GM18519 (cell line): ENCODE results near the gene MOGAT2.
"Not testable (repeated sequence)": the region's sequence is repeated elsewhere in the genome, so short reads cannot be mapped to it uniquely, and the experiment has no call there.

Experiments used
- ATAC-seq: cut with Tn5 transposase; IDR thresholded peaks from one replicate; pipeline ENCODE4 v1.9.1; 2021; ENCODE audit warnings: mild to moderate bottlenecking, moderate library complexity; ENCODE audit not compliant: unreplicated experiment, low FRiP score

The MOGAT2 gene

DNA sequence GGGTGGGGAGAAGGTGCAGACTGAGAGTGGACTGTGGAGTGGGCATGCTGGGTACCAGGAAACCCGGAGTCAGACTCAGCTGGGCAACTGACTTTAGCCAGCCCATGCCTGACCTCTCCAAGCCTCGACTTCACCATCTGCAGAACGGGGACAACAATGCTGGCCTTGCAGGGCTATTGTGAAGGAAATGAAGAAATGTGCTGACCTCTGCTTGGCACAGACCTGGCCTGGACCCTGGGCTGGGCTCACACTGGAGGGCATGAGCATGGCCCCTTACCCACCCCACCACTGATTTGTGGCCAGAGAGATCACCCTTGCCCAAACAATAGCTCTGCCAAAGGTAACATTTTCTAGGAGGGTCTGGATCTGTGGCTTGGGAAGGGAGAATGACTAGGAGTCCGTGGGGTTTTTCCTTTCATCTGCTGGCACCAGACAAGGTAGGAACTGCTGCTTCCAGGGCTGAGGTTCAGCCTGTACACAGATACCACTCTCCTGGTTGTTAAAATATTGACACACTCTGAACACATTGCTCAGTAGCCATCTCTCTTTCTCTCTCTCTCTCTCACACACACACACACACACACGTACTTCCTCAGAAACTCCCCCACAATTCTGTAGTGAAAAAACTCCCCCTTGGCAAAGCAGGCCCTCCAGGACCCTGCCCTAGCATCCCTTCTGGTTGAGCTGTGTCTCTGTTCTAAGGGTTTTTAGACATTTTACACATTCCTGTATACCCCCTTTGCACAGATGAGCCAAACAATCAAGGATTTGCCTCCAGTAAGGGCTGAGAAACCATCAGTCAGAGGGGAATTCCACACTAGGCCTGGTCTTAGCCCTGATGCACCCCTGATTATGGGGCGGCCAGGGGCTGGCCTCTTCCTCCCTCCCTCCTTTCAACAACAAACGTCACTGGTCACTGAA, 1.0 kb downstream of the MOGAT2 start:
- ATAC-seq: no peak

DNA sequence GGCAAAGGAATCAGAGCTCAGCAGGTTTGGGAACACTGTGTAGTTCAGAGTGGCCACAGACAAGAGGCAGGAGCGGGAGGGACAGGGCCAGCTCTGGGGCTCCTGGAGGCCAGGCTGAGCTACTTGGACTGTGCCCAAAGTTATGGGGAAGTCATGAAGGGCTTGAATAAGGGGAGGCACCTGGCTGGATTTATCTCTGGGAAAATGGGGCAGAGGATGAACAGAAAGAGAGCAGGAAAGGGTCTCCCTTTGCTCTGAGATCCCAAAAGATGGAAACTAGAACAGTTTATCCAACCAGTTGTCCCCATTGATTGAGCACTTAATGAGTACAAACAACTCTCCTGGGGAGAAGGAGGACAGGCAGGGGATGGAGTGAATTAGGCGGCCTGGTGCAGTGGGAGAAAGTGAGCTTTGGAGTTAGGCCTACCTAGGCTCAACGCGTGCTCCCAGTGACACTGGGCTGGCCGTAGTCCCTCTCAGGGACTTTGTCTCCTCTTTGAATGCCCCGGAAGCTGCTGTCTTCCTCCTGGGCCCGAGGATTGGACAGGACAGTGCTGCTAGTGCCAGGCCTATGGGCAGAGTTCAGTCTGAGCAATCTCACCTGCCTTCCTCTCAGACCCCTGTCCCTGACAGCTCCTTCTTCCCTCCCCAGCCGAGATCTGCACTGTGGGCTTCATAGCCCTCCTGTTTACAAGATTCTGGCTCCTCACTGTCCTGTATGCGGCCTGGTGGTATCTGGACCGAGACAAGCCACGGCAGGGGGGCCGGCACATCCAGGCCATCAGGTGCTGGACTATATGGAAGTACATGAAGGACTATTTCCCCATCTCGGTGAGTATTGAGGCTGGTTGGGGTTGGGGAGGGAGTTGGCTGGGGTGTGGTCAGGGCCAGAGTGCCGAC, 2.0 kb downstream of the MOGAT2 start:
- ATAC-seq: no peak

DNA sequence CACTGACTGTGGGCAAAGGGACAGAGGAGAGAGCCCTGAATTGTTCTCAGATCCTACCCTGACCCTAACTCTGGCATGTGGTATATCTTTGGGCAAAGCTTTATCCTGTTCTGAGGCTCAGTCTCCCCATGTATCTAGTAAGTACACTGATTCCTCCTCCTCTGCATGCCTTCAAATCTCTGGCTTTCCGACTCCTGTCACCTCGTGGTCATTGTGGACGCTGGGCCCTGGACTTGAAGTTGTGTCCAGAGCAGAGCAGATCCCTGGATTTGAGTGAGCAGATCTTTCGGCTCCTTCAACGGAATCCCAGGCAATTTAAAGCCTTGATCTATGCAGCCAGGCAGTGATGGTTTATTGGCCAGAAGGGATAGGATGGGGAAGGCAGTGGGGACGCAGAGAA, 3.0 kb downstream of the MOGAT2 start:
- no peak for ATAC-seq

DNA sequence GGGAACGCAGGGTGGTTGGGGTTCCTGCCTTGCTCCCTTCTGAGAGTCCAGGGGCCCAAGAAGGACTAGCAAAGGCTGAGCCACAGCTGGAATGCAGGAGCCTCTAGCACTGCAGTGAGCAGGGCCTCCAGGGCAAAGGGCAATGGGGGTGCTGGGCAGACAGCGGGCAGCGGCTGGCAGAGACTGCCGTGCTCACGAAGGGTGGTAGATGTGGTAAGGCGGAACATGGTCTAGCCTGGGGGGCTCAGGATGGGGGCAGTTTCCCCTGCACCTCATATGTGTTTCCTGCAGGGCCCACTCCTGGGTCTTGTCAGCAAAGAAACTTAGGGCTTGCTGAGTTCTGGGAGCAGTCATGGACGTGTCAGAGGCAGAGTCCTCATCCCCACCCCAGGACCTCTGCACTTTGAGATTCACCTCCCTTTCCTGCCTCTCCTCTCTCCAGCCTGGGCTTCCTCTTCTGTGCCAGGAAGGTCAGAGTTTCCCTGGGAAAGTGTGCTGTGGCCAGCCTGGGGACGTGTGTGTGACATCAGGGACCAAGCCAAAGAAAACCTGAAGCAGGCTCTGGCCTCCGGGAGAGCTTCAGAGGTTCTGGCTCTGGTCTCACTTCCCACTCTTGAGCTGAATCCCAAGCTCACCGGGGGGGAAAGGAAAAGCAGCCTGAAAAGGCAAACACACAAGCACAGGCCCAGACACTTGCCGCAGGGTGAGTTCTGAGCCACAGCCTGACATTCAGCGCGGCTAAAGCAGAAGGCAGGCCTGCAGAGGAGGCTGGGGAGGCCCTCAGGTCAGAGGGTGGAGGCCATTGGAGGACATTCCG, 4.4 kb downstream of the MOGAT2 start:
- no peak for ATAC-seq

DNA sequence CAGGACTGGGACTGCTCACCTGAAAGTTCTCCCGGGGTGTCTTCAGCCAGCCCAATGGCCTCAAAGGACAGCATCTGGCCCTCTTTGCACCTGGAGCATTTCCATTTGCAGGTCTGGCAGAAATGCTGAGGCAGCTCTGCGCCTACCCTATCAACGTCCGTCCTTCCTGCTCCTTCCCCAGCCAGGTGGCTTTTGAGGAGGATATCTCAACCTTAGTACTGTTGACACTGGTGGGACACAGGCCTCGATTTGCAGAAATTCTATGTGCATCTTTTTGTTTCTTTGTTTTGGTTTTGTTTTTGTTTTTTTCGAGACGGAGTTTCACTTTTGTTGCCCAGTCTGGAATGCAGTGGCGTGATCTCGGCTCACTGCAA, 5.0 kb downstream of the MOGAT2 start:
- ATAC-seq: no peak

DNA sequence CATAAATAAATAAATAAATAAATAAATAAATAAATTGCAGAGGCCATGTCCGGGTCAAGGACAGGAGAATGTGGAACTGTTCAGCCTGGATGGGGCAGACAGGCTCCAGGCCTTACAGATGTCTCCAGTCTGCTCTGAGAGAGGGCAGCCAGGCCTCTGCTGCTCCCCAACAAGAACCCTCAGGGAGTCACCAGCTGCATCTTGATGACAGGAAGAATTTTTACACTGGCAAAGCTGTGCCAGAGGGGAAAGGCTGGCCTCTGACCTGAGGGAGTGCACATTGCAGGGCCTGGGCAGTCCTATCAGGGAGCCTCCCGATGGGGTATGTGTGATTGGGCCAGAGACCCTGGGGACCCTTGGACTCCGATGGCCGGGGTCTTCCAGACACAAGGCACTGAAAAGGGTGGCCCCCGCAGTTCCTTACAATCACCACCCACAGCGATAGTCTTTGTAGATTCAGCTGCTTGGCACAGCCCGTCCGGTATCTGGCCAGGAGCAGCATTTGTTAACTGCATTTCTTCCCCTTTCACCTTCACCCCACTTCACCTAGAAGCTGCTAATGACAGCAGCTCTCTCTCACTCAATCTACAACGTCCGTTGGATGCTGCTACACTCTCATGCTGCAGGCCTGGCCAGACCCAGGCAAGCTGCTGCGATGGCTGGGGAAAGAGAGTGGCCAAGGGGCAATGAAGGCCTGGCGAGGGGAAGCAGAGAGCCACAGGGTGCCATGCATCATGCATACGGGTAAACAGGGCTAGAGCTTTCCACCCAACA, 8.1 kb downstream of the MOGAT2 start:
- no peak for ATAC-seq

DNA sequence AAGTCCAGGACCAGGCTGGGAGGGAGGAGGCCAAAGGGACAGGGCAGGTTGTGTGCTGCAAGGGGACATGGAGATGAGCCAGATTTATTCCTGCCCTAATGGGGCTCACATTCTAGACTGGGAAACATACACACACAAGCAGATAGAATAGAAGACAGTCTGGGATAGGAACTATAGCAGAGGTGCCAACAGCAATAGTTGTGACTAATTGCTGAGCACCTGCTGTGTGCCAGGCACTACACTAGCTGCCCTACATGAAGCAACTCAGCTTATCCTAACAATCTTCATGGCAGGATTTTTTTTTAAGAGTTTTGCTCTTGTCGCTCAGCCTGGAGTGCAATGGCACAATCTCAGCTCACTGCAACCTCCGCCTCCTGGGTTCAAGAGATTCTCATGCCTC, 11.4 kb downstream of the MOGAT2 start:
- ATAC-seq: no peak

DNA sequence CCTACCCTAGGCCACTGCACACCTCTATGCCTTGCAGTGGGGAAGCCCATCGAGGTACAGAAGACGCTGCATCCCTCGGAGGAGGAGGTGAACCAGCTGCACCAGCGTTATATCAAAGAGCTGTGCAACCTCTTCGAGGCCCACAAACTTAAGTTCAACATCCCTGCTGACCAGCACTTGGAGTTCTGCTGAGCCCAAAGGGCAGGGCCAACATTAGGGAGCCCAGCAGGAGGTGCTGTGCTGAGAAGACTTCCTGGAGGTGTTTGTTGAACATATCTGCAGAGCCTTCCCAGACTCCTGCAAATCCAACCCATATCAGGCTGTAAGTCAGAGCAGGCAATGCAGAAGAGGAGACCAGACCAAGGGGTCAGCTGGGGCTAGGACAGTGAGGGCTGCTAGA, 13.5 kb downstream of the MOGAT2 start:
- no peak for ATAC-seq

DNA sequence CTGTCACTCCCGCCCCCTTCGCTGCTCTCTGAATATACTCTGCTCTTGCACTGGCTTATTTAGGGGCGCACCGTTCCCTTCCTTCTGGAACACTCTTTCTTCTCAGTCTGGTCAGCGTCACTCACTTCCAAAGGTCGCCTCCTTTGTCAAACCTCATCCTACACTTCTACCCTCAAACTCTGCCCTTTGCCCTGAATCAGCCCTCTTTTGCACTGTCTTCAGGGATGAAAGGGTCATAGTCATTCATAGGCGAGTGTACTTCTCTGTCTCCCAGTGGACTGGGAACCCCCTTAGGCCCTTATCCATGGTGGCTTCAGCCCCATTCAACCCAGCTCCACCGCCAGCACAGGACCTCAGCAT, 15.4 kb downstream of the MOGAT2 start:
- no peak for ATAC-seq

DNA sequence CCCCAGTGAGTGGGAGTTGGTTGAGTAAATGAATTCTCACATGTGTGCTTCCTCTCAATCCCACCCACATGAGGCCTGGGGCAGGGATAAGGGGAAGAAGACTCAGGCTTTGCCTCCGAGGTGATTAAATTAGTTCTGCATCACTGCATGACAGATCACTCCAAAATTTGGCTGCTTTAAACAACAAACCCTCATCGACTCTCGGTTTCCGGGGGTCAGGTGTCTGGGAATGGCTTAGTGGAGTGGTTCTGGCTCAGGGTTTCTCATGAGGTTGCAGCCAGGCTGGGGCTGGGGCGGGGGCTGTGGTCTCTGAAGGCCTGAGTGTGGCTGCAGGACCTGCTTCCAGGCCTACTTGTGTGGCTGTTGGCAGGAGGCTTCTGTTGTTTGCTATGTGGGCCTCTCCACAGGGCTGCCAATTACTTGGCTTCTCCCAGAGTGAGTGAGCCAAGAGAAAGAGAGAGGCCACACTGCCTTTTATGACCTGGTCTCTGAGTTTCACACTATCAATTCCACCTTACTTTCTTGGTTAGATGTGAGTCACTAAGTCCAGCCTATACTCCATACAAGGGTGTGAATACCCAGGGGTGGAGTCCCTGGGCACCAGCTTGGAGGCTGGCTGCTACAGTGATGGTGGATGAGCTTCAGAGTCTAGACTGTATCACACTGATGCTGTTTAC, 15.9 kb downstream of the MOGAT2 start:
- no peak for ATAC-seq

DNA sequence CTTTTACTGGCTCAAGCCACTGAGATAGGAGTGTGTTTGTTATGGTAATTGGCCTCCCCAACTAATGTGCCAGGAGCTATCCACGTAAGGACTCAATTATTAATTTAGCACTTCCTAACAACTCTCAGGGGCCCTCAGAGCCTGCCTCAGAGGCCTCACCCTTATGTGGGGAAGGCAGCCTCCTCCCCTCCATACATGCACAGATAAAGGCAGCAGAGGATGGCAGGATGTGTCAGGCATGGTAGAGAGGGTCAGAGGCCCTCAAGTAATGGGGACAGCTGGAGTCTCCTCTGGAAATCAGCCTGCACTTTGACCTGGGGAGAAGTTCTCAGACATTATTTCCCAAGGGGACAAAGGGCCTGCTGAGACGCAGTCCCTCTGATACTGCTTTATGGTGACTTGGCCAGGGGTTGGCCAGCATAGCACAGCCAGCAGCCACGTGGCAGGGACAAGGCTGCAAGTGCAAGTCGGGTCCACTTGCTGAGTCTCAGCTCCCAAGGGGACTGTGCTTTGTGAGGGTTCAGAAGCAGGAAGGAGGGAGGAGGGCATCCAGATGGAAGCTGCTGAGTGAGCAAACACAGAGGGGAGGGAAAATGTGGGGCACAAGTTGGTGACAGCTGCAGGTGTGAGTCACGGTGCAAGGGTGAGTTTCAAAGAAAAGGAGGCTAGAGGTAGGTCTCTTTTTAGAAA, 17.0 kb downstream of the MOGAT2 start:
- ATAC-seq: no peak

DNA sequence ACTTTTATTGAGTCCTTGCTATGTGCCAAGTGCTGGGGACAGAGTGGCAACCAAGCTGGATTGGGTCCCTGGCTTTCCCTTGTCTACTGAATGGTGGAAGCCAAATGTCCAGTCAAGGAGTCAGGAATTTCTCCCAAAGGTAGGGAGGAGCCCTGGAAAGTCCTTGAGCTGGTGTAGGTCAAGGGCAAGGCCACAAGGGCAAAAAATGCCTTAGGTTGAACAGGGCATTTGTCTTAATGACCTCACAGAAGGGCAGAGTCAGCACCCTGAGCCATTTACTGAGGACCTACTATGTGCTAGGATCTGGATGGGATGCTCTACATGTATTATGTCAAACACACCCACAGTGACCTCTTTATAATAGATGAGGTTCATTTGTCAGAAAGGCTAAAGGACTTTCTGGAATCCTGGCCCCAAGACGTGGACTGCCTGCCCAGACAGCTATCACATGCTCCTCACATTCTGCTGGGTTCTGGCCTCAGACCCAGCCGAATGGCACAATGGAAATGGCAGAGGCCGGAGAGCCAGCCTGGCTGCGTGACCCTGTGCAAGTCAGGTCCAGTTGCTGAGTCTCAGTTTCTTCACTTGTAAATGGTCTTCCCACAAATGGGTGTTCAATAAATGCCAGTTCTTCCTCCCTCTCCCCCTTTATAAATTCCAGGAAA, 17.7 kb downstream of the MOGAT2 start:
- no peak for ATAC-seq

DNA sequence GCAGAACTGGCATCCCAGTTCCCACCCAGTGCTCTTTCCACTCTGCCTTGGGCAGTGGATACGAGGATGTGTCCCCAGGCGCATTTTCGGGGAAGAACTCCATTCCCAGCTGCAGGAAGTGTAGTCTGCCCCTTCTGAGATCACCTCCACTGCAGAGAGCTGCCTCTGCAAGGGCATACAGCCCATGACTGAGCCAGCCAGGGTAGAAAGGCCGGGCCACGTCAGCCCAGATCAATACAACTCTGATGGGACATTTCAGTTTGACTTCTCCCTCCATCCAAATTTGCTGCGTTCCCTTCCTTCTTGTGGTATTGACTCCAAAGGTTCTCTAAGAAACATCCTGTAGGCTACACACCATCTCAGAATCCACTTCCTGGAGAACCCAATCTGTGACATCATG, 19.7 kb downstream of the MOGAT2 start:
- ATAC-seq: no peak

DNA sequence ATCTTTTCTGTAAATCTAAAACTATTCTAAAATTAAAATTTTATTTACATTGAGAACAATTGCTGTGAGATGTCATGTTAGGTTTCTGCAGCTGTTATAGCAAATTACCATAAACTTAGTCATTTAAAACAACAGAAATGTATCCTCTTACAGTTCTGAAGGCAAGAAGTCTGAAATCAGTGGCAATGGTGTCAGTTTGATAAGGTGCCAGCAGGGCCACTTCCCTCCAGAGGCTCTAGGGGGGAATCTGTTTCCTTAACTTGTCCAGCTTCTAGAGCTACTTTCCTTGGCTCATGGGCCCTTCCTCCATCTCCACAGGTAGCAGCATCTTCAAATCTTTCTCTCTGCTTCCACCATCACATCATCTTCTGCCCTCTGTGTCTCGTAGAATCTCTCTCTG, 23.0 kb downstream of the MOGAT2 start:
- no peak for ATAC-seq

DNA sequence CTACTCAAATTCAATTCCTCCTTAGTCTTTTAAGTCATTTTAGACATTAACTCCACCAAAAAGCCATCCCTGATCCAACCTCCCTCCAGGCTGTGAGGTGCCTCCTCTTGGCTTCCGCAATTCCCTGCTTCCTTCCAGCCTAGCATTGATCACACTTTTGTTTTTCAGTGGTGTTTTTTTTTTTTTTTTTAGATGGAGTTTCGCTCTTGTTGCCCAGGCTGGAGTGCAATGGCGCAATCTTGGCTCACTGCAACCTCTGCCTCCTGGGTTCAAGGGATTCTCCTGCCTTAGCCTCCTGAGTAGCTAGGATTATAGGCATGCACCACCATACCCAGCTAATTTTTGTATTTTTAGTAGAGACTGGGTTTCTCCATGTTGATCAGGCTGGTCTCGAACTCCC, 25.5 kb downstream of the MOGAT2 start:
- ATAC-seq: not testable (repeated sequence)

DNA sequence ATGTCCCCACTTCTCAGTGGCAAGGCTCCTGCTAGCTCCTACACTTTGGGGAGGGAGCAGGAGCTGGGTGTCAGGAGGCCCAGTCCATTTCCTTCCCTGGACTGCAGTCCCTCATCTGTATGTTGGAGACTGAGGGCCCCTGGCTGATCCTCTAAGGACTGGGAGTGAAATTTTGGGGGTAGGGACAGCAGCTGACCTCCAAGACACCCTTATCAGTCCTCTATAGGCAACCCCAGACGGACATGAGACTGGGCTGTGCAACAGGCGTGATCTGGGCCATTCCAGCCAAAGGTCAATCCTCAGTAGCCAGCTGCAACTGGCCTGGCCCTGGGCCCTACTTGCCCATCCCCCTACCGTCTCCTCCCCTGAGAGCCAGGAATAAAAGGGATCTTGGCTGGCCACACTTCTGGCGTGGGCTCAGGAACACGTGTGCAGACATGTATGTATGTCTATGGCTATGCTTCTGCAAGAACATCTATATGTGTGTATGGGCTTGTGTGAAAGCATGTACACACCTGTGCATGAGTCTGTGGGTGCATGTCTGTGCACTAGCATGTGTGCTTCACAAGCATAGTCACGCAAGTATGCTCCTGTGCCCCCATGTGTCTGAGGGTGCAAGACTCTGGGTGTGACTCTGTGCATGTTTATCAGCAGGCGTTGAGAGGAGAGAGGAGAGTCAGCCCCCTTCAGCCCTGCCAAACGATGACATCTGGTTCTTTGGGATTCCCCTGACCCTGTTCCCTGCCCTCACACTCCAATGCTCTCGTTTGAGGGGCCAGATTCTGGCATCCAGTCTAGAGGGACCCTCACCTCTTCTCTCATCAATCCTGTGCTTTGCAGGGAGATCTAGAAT, 26.3 kb downstream of the MOGAT2 start:
- no peak for ATAC-seq

DNA sequence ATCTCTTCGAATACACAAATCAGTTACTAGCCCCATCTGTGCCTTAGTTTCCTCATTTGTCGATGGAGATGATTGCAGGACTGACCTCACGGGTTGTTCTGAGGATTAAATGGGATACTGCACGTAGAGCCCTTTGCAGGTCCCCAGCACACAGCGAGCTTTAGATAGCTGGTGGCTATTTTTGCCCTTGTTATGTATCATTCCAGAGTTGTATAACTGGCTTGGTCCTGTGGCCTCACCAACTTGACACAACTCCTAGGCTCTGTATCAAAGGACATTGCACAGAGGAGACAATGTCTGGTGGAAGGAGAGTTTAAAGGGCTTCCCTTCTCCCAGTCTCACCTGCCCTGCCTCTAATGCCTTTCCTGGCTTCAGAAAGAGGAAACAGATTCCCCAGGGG, 28.2 kb downstream of the MOGAT2 start:
- ATAC-seq: no peak
